Retinal pigment epithelial cell (primary cell): Measurements from ENCODE around the gene NDUFS1.
"Not testable (repeated sequence)": the region's sequence is repeated elsewhere in the genome, so short reads cannot be mapped to it uniquely, and the experiment has no call there.

Experiments
- DNase-seq: peaks from one replicate; pipeline ENCODE4 v3.0.0-alpha.2; 2010; ENCODE audit warnings: low read depth
- H3K4me3 ChIP-seq: 2 replicates; pipeline ENCODE4 v1.5.1; 2011; ENCODE audit warnings: mild to moderate bottlenecking, low read length, control low read depth, moderate library complexity
- TF ChIP-seq, protein P1 (sequence below): conservative IDR thresholded peaks from 2 replicates; pipeline ENCODE4 v1.5.1; 2011; ENCODE audit warnings: low read depth, low read length, control low read depth, inconsistent platforms

Gene NDUFS1

GRCh38 chr2:206198677-206199076 is 39.4 kb upstream of the NDUFS1 start:
- TF ChIP-seq, protein P1, sequence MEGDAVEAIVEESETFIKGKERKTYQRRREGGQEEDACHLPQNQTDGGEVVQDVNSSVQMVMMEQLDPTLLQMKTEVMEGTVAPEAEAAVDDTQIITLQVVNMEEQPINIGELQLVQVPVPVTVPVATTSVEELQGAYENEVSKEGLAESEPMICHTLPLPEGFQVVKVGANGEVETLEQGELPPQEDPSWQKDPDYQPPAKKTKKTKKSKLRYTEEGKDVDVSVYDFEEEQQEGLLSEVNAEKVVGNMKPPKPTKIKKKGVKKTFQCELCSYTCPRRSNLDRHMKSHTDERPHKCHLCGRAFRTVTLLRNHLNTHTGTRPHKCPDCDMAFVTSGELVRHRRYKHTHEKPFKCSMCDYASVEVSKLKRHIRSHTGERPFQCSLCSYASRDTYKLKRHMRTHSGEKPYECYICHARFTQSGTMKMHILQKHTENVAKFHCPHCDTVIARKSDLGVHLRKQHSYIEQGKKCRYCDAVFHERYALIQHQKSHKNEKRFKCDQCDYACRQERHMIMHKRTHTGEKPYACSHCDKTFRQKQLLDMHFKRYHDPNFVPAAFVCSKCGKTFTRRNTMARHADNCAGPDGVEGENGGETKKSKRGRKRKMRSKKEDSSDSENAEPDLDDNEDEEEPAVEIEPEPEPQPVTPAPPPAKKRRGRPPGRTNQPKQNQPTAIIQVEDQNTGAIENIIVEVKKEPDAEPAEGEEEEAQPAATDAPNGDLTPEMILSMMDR: no peak
- no peak for DNase-seq
- H3K4me3 ChIP-seq: no peak overlapping the region

GRCh38 chr2:206193671-206194357 is 34.6 kb upstream of the NDUFS1 start:
- TF ChIP-seq, protein P1: no peak
- no peak overlapping the region for H3K4me3 ChIP-seq
- DNase-seq: no peak

DNA sequence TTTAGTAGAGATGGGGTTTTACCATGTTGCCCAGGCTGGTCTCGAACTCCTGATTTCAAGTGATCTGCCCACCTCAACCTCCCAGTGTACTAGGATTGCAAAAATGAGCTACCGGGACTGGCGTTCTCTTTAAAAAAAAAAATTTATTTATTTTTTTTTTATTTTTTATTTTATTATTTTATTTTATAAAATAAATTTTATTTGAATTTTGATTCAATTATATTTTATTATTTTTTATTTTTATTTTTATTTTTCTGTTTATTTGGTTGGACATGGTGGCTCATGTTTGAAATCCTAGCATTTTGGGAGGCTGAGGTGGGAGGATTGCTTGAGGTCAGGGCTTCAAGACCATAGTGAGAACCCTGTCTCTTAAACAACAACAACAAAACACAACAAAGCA is 32.9 kb upstream of the NDUFS1 start:
- DNase-seq: no peak
- TF ChIP-seq, protein P1: no peak

DNA sequence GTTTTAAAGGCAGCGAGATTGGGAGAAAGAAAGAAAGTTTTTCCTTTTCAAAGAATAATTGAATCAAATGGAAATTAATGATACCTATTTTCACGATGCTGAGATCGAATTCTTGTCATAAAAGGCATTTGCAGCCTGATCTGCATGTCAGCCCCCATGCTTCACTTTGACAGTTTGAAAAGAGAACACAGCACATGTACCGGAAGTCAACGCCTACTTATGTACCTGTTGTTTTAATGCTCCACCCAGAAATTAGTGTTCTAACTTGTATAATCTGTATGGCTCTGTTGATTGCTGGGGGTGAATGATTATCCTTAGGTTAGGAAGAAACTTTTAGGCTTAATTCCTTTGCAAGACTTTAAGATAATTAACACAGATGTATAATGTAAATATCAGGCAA is 31.4 kb upstream of the NDUFS1 start:
- no peak overlapping the region for H3K4me3 ChIP-seq
- TF ChIP-seq, protein P1: no peak
- no peak for DNase-seq

More for the DNA sequence above, 32.9 kb upstream of the NDUFS1 start:
- no peak overlapping the region for H3K4me3 ChIP-seq

- DNase-seq: no peak
- H3K4me3 ChIP-seq: no peak overlapping the region
- TF ChIP-seq, protein P1: no peak
Observed at GRCh38 chr2:206190111-206190510, 30.9 kb upstream of the NDUFS1 start.

DNA sequence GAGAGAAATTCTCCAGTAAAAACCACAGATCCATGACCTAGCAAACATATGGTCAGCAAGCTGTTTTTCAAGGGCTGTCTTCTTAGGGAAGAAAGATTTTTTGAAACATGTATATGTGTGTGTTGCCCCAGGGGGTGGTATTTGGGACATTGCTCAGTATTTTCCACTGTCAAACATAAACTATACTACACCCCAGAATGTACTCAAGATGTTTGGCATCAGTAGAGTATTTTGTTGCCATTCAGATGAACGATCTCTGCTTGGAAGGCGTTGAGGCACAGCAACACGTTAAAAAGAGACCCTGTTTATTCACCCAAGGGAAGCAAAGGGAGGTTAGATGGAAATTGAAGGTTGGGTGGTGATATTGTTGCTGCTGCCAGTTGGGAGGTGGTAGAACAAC is 30.4 kb upstream of the NDUFS1 start:
- no peak overlapping the region for H3K4me3 ChIP-seq
- TF ChIP-seq, protein P1: no peak
- DNase-seq: no peak

DNA sequence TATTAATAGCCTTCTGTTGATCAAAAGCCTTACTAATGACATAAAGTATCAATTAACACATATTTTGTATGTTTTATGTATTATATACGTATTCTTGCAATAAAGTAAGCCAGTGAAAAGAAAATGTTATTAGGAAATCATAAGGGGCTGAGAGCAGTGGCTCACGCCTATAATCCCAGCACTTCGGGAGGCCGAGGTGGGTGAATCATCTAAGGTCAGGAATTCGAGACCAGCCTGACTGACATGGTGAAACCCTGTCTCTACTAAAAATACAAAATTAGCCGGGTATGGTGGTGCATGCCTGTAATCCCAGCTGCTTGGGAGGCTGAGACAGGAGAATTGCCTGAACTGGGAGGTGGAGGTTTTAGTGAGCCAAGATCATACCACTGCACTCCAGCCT is 22.3 kb upstream of the NDUFS1 start:
- H3K4me3 ChIP-seq, DNase-seq: not testable (repeated sequence)
